WTC11 (cell line): ENCODE measurements around the gene LHX4. TPM values are rescaled to one million over a fixed set of nuclear protein-coding genes. Genes with fewer than 3 reads are reported as not detected.

Experiments
- ATAC-seq: fragments of 200-7000 bp; cut with Tn5 transposase; 2 replicates; pipeline ENCODE4 v1.10.0; 2021; ENCODE audit warnings: mild to moderate bottlenecking, moderate library complexity
- CTCF ChIA-PET: fragments of 300-600 bp; sonication (Branson Sonifier 250); formaldehyde crosslinking; loops from one replicate; lab custom pipeline; 2021; ENCODE audit warnings: antibody characterized with exemption; lab: Charles Lee
- POLR2A ChIA-PET: fragments of 350-600 bp; sonication (Branson Sonifier 250); formaldehyde crosslinking; loops from one replicate; lab custom pipeline; 2021; ENCODE audit warnings: antibody characterized with exemption; lab: Charles Lee
- DNase-seq: peaks from one replicate; pipeline ENCODE4 v3.0.0; 2021; ENCODE audit warnings: low spot score
- H3K27ac Mint-ChIP-seq: 2 replicates; pipeline ENCODE4 v1.8.0; 2021; ENCODE audit warnings: mixed read lengths
- H3K27me3 Mint-ChIP-seq: 2 replicates; pipeline ENCODE4 v1.8.0; 2021; ENCODE audit warnings: low read depth, mild to moderate bottlenecking, moderate library complexity, mixed read lengths
- H3K36me3 Mint-ChIP-seq: 2 replicates; pipeline ENCODE4 v1.8.0; 2021; ENCODE audit warnings: mixed read lengths
- H3K4me1 Mint-ChIP-seq: 2 replicates; pipeline ENCODE4 v1.8.0; 2022; ENCODE audit warnings: mixed read lengths
- H3K4me3 Mint-ChIP-seq: 2 replicates; pipeline ENCODE4 v1.8.0; 2021; ENCODE audit warnings: mild to moderate bottlenecking, moderate library complexity, mixed read lengths
- H3K9me3 Mint-ChIP-seq: 2 replicates; pipeline ENCODE4 v1.8.0; 2021; ENCODE audit warnings: mixed read lengths
- CBFB ChIP-seq: sonication (generic); formaldehyde crosslinking; IDR thresholded peaks from 2 replicates; pipeline ENCODE4 v1.8.1; 2022; ENCODE audit warnings: mild to moderate bottlenecking, low read depth, missing genetic modification reagents
- GABPB1 ChIP-seq: sonication (generic); formaldehyde crosslinking; IDR thresholded peaks from 2 replicates; pipeline ENCODE4 v1.8.1; 2023; ENCODE audit warnings: mild to moderate bottlenecking, missing genetic modification reagents
- IRF2 ChIP-seq: sonication (generic); formaldehyde crosslinking; IDR thresholded peaks from 2 replicates; pipeline ENCODE4 v1.8.0; 2022; ENCODE audit warnings: low read depth, missing genetic modification reagents, borderline replicate concordance
- JAZF1 ChIP-seq: fragments of 250-450 bp; sonication (Bioruptor Pico); IDR thresholded peaks from 2 replicates; pipeline ENCODE4 v1.9.0; 2021; ENCODE audit warnings: moderate library complexity, mild to moderate bottlenecking, inconsistent platforms
- KAT7 ChIP-seq: sonication (generic); formaldehyde crosslinking; IDR thresholded peaks from 2 replicates; pipeline ENCODE4 v1.8.1; 2023; ENCODE audit warnings: missing genetic modification reagents, mild to moderate bottlenecking, borderline replicate concordance
- NR3C1 ChIP-seq: sonication (generic); formaldehyde crosslinking; conservative IDR thresholded peaks from 2 replicates; pipeline ENCODE4 v1.8.1; 2023; ENCODE audit warnings: low read depth, mild to moderate bottlenecking, missing genetic modification reagents
- TEAD4 ChIP-seq: sonication (generic); formaldehyde crosslinking; IDR thresholded peaks from 2 replicates; pipeline ENCODE4 v1.8.0; 2022; ENCODE audit warnings: mild to moderate bottlenecking, missing genetic modification reagents
- ZNF121 ChIP-seq: sonication (generic); formaldehyde crosslinking; IDR thresholded peaks from 2 replicates; pipeline ENCODE4 v1.8.0; 2023; ENCODE audit warnings: missing genetic modification reagents
- ZNF219 ChIP-seq: sonication (generic); formaldehyde crosslinking; IDR thresholded peaks from 2 replicates; pipeline ENCODE4 v1.8.0; 2023; ENCODE audit warnings: missing genetic modification reagents, mild to moderate bottlenecking, borderline replicate concordance
- ZNF423 ChIP-seq: fragments of 250-450 bp; sonication (Bioruptor Pico); IDR thresholded peaks from 2 replicates; pipeline ENCODE4 v2.1.2; 2022; ENCODE audit warnings: mild to moderate bottlenecking, moderate library complexity
- total RNA-seq: library from RNA; stranded (reverse); gene quantifications from 3 replicates; pipeline ENCODE4 v1.2.3, GENCODE V29; 2021
- TF ChIP-seq, protein P1 (sequence below): sonication (generic); formaldehyde crosslinking; IDR thresholded peaks from 2 replicates; pipeline ENCODE4 v1.8.1; 2023; ENCODE audit warnings: mild to moderate bottlenecking, missing genetic modification reagents
- TF ChIP-seq, protein P2 (sequence below): sonication (generic); formaldehyde crosslinking; IDR thresholded peaks from 2 replicates; pipeline ENCODE4 v1.8.0; 2022; ENCODE audit warnings: mild to moderate bottlenecking, missing genetic modification reagents
- TF ChIP-seq, protein P3 (sequence below): sonication (generic); formaldehyde crosslinking; IDR thresholded peaks from 2 replicates; pipeline ENCODE4 v1.8.0; 2023; ENCODE audit warnings: missing genetic modification reagents, mild to moderate bottlenecking, borderline replicate concordance
- TF ChIP-seq, protein P4 (sequence below): fragments of 250-450 bp; sonication (Bioruptor Pico); IDR thresholded peaks from 2 replicates; pipeline ENCODE4 v1.9.0; 2021; ENCODE audit warnings: mild to moderate bottlenecking
- TF ChIP-seq, protein P5 (sequence below): sonication (generic); formaldehyde crosslinking; IDR thresholded peaks from 2 replicates; pipeline ENCODE4 v1.8.0; 2023; ENCODE audit warnings: mild to moderate bottlenecking, missing genetic modification reagents
- TF ChIP-seq, protein P6 (sequence below): fragments of 250-450 bp; sonication (Bioruptor Pico); IDR thresholded peaks from 2 replicates; pipeline ENCODE4 v1.9.0; 2021; ENCODE audit warnings: mild to moderate bottlenecking
- TF ChIP-seq, protein P7 (sequence below): fragments of 200-600 bp; IDR thresholded peaks from 2 replicates; pipeline ENCODE4 v1.8.0; 2022; ENCODE audit warnings: antibody characterized with exemption

Gene LHX4
- total RNA-seq, 1 experiment from 2014 or later: 19.2 TPM

DNA sequence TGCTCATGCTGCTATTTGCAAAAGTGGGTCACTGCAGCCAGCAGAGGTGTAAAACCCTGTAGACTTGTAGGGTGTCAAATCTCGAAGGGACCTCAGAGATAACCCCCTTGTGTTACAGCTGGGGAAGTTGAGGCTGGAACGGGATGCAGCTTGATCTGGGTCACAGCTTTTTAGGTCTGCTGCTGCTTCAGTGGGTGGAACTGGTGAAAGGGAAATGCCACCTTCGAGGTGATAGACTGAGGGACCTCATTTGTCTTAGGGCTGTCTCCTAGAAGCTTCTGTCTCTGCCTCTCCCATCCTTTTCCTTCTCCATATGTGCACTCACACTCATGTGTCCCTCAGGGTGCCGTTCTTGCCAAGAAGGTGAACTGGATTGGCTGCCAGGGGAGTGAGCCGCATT, 40.0 kb upstream of the LHX4 start:
- TF ChIP-seq JAZF1 (CRISPR knock-in tag) (no peak), CBFB (CRISPR knock-in tag) (no peak)
- POLR2A ChIA-PET: no interaction called here
- Mint-ChIP-seq H3K4me1 (peaks cover 3% of the 10 kb centered on the region; the same call in 1 of the 2 replicates), H3K36me3 (peaks cover 30% of the 10 kb centered on the region), H3K27me3 (no peaks in the 10 kb centered on the region), H3K9me3 (no peaks in the 10 kb centered on the region), H3K27ac (no peak overlapping the region; the same call in 1 of the 2 replicates), H3K4me3 (no peak overlapping the region)
- ATAC-seq (no peak), DNase-seq (no peak)
- CTCF ChIA-PET: interaction anchor here (1.2 kb wide), 1 partner anchor 41 kb away, joined by 3 read pairs; no protein-coding TSS in a partner anchor

DNA sequence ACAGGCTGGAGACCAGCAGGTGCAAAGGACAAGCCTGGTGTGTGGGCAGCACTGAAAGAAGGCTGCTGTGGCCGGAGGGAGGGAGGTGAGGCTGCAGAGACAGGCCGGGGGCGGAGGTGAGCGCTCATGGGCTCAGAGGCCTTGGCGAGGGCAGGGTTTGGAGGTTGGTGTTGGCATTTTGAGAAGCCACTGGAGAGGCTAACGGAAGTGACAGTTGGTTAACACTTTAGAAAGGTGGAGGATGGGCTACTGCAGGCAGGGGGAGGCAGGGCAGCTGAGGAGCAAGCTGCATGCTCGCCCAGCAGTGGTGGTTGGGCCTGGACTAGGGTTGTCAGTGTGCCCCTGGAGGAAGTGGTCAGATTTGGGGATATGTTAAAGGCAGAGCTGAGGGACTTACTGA, 37.9 kb upstream of the LHX4 start:
- POLR2A ChIA-PET: no interaction called here
- CTCF ChIA-PET: interaction anchor here (1.4 to 1.9 kb wide), 2 partner anchors 11 to 78 kb away, joined by 3 to 7 read pairs; no protein-coding TSS in a partner anchor
- TF ChIP-seq NR3C1 (no peak), ZNF121 (CRISPR knock-in tag) (no peak), ZNF423 (CRISPR knock-in tag) (no peak), GABPB1 (CRISPR knock-in tag) (no peak), TEAD4 (CRISPR knock-in tag) (no peak), ZNF219 (no peak), CBFB (CRISPR knock-in tag) (no peak), IRF2 (CRISPR knock-in tag) (no peak), KAT7 (no peak)
- TF ChIP-seq, protein P1, sequence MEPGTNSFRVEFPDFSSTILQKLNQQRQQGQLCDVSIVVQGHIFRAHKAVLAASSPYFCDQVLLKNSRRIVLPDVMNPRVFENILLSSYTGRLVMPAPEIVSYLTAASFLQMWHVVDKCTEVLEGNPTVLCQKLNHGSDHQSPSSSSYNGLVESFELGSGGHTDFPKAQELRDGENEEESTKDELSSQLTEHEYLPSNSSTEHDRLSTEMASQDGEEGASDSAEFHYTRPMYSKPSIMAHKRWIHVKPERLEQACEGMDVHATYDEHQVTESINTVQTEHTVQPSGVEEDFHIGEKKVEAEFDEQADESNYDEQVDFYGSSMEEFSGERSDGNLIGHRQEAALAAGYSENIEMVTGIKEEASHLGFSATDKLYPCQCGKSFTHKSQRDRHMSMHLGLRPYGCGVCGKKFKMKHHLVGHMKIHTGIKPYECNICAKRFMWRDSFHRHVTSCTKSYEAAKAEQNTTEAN (CRISPR knock-in tag): no peak
- TF ChIP-seq, protein P2, sequence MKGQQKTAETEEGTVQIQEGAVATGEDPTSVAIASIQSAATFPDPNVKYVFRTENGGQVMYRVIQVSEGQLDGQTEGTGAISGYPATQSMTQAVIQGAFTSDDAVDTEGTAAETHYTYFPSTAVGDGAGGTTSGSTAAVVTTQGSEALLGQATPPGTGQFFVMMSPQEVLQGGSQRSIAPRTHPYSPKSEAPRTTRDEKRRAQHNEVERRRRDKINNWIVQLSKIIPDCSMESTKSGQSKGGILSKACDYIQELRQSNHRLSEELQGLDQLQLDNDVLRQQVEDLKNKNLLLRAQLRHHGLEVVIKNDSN: no peak
- TF ChIP-seq, protein P3, sequence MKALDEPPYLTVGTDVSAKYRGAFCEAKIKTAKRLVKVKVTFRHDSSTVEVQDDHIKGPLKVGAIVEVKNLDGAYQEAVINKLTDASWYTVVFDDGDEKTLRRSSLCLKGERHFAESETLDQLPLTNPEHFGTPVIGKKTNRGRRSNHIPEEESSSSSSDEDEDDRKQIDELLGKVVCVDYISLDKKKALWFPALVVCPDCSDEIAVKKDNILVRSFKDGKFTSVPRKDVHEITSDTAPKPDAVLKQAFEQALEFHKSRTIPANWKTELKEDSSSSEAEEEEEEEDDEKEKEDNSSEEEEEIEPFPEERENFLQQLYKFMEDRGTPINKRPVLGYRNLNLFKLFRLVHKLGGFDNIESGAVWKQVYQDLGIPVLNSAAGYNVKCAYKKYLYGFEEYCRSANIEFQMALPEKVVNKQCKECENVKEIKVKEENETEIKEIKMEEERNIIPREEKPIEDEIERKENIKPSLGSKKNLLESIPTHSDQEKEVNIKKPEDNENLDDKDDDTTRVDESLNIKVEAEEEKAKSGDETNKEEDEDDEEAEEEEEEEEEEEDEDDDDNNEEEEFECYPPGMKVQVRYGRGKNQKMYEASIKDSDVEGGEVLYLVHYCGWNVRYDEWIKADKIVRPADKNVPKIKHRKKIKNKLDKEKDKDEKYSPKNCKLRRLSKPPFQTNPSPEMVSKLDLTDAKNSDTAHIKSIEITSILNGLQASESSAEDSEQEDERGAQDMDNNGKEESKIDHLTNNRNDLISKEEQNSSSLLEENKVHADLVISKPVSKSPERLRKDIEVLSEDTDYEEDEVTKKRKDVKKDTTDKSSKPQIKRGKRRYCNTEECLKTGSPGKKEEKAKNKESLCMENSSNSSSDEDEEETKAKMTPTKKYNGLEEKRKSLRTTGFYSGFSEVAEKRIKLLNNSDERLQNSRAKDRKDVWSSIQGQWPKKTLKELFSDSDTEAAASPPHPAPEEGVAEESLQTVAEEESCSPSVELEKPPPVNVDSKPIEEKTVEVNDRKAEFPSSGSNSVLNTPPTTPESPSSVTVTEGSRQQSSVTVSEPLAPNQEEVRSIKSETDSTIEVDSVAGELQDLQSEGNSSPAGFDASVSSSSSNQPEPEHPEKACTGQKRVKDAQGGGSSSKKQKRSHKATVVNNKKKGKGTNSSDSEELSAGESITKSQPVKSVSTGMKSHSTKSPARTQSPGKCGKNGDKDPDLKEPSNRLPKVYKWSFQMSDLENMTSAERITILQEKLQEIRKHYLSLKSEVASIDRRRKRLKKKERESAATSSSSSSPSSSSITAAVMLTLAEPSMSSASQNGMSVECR (CRISPR knock-in tag): no peak
- TF ChIP-seq, protein P4, sequence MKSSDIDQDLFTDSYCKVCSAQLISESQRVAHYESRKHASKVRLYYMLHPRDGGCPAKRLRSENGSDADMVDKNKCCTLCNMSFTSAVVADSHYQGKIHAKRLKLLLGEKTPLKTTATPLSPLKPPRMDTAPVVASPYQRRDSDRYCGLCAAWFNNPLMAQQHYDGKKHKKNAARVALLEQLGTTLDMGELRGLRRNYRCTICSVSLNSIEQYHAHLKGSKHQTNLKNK (CRISPR knock-in tag): no peak
- TF ChIP-seq, protein P5, sequence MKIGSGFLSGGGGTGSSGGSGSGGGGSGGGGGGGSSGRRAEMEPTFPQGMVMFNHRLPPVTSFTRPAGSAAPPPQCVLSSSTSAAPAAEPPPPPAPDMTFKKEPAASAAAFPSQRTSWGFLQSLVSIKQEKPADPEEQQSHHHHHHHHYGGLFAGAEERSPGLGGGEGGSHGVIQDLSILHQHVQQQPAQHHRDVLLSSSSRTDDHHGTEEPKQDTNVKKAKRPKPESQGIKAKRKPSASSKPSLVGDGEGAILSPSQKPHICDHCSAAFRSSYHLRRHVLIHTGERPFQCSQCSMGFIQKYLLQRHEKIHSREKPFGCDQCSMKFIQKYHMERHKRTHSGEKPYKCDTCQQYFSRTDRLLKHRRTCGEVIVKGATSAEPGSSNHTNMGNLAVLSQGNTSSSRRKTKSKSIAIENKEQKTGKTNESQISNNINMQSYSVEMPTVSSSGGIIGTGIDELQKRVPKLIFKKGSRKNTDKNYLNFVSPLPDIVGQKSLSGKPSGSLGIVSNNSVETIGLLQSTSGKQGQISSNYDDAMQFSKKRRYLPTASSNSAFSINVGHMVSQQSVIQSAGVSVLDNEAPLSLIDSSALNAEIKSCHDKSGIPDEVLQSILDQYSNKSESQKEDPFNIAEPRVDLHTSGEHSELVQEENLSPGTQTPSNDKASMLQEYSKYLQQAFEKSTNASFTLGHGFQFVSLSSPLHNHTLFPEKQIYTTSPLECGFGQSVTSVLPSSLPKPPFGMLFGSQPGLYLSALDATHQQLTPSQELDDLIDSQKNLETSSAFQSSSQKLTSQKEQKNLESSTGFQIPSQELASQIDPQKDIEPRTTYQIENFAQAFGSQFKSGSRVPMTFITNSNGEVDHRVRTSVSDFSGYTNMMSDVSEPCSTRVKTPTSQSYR (CRISPR knock-in tag): no peak
- TF ChIP-seq, protein P6, sequence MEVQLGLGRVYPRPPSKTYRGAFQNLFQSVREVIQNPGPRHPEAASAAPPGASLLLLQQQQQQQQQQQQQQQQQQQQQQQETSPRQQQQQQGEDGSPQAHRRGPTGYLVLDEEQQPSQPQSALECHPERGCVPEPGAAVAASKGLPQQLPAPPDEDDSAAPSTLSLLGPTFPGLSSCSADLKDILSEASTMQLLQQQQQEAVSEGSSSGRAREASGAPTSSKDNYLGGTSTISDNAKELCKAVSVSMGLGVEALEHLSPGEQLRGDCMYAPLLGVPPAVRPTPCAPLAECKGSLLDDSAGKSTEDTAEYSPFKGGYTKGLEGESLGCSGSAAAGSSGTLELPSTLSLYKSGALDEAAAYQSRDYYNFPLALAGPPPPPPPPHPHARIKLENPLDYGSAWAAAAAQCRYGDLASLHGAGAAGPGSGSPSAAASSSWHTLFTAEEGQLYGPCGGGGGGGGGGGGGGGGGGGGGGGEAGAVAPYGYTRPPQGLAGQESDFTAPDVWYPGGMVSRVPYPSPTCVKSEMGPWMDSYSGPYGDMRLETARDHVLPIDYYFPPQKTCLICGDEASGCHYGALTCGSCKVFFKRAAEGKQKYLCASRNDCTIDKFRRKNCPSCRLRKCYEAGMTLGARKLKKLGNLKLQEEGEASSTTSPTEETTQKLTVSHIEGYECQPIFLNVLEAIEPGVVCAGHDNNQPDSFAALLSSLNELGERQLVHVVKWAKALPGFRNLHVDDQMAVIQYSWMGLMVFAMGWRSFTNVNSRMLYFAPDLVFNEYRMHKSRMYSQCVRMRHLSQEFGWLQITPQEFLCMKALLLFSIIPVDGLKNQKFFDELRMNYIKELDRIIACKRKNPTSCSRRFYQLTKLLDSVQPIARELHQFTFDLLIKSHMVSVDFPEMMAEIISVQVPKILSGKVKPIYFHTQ (CRISPR knock-in tag): no peak
- TF ChIP-seq, protein P7, sequence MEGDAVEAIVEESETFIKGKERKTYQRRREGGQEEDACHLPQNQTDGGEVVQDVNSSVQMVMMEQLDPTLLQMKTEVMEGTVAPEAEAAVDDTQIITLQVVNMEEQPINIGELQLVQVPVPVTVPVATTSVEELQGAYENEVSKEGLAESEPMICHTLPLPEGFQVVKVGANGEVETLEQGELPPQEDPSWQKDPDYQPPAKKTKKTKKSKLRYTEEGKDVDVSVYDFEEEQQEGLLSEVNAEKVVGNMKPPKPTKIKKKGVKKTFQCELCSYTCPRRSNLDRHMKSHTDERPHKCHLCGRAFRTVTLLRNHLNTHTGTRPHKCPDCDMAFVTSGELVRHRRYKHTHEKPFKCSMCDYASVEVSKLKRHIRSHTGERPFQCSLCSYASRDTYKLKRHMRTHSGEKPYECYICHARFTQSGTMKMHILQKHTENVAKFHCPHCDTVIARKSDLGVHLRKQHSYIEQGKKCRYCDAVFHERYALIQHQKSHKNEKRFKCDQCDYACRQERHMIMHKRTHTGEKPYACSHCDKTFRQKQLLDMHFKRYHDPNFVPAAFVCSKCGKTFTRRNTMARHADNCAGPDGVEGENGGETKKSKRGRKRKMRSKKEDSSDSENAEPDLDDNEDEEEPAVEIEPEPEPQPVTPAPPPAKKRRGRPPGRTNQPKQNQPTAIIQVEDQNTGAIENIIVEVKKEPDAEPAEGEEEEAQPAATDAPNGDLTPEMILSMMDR: no peak
- Mint-ChIP-seq H3K27ac (no peak overlapping the region), H3K4me3 (no peak overlapping the region), H3K4me1 (peaks cover 3% of the 10 kb centered on the region; the same call in 1 of the 2 replicates), H3K27me3 (no peaks in the 10 kb centered on the region), H3K36me3 (peaks cover 35% of the 10 kb centered on the region), H3K9me3 (no peaks in the 10 kb centered on the region)
- ATAC-seq (no peak), DNase-seq (no peak)
